Superior temporal gyrus (tissue), 1 donor: ENCODE data around the gene TMEM204.

Experiments used
- DNase-seq: peaks from one replicate; pipeline ENCODE4 v3.0.0-alpha.2; 2016; ENCODE audit errors: extremely low spot score

Gene TMEM204

DNA sequence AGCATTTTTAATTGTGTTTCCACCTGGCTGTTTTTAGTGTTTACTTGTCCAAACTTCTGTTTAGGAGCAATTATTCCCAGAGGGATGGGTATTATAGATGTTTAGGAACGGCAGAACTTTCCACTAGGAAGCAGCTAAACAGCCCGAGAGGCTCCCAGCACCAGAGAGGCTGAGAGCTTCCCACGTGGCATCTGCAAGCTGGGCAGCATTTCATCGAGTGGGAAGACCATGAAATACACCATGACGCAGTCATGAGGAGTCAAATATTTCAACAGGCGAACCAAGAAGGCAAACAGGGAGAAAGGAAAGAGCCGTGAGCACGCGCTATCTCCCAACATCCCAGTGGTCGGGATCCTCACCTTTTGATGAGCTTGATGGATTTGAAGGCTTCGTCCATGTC is 24.1 kb downstream of the TMEM204 start:
- DNase-seq = peak; percentile 15

DNA sequence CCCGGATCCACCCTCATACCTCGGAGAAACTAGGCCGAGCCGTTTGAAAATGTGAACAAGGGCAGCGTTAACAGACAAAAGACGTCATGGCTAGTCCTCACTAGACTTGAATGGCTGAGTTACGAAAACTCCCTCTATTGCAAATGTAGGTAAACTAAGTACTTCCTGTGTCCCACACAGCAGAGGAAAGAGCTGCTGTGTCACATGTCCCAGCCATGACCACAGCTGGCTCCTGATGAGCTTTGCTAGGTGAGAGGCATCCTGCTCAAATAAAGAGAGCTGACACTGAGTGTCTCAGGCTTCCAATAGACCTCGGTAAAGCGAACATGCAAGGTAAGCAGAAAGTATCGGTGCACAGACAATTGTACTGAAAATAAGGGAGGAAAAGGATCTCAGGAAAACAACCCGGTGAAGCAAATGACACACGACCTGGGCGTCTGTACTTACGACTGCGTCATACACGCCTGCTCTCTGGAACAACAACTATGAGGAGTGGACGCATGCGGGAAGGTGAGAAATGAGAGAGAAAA is 26.0 kb downstream of the TMEM204 start:
- DNase-seq = no peak

DNA sequence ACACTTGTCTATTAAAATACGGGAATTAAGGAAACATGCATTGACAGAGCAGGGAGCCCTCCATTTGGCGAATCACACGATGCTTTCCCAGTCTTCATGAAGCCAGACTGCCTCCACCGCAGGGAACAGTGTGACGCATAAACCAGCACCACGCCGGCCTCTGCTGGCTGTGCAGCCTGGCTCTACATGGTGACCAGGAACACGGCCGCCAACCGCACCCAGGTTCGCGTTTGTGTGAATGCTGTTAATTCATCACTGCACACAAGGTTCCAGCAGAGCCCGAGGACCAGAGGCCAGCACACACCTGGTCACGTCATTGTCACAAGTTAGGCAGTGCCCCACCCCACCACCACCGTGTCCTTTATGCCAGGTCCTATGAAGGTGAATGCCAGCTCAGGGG is 26.7 kb downstream of the TMEM204 start:
- DNase-seq = no peak

DNA sequence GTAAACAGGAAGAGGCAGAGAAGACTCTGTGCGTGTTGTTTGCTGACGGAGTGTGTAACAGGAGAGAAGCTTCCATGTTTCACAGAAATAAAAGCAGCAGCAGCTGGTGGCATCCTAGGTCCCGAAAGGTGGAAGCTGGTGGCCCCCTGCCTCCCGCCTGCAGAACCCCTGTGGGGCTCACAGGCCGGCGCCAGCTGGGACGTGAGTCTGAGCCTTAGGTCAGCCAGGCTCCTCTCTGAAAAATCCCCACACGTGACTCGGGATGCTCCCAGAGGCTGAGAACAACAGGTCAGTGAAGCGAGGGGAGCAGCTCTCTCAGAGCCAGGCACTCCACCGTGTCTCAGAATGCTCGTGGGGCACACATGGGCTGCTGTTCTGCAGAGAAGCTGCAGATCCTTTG is 27.4 kb downstream of the TMEM204 start:
- no peak for DNase-seq

DNA sequence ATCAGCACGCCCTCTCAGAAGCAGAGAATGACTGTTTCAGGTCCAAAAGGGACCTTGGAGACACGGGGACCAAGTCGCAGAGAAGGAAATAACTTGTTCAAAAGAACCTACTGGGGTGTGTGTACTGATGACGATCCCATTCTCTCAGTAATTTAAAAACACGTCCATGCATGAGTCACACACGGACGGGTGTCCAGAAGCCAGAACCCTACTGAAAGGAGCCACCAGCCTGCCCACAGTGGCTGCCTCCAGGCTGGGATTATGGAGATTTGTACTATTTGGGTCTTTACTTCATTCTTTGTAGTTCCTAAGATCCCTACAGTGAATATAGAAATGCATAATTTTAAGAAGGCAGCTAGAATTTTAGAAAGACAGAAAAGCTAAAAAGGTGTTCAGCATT is 27.8 kb downstream of the TMEM204 start:
- DNase-seq = no peak

DNA sequence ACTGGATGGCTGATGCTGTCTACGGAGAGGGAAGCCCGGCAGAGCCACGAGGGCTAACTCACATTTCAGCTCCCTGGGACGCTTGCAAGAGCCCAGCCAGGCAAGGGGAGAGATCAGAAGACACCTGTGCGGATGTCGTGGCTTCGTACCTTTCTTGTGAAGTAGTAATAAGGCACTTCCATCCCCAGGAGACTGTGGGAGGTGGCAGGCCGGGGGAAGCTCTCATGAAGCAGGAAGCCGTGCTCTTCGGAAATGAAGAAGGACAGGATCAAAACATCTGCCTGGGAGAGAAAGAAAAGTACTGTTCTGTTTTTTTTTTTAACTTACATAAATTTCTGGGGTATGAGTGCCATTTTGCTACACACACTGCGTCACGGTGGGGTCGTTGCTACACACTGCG is 28.4 kb downstream of the TMEM204 start:
- DNase-seq = no peak

DNA sequence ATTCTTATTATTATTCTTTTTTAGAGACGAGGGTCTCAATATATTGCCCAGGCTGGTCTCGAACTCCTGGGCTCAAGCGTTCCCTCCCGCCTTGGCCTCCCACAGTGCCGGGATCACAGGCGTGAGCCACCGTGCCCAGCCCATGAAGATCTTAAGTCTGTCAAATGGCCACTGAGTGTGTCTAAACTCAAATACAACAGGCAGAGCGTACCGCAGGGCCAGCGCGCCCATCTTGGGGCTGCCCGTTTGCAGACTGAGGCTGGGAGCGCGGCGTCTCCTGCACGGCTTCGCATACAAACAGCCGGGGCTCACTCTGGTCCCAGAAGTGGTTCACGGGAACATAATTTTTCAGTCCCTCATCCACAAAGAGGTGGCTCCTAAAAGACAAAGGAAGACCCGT is 30.3 kb downstream of the TMEM204 start:
- DNase-seq = no peak

DNA sequence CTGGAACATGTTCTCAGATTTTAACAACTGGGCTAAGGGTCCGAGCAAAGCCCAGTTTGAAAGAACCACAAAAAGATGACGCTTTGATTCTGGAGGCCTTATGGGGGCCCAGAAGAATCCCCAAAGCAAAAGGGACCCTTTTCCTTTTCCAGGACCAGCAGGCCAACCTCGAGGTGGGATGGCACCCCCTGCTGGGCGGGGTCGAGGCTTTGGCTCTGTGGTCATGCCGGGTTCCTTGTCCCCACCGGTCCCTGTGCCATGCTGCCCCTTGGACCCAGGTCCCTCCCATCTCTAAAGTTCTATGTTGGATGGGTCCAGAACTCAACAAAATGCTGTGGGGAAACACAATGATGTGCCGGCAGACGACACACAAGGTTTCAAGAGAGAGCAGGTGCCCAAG is 30.9 kb downstream of the TMEM204 start:
- no peak for DNase-seq

DNA sequence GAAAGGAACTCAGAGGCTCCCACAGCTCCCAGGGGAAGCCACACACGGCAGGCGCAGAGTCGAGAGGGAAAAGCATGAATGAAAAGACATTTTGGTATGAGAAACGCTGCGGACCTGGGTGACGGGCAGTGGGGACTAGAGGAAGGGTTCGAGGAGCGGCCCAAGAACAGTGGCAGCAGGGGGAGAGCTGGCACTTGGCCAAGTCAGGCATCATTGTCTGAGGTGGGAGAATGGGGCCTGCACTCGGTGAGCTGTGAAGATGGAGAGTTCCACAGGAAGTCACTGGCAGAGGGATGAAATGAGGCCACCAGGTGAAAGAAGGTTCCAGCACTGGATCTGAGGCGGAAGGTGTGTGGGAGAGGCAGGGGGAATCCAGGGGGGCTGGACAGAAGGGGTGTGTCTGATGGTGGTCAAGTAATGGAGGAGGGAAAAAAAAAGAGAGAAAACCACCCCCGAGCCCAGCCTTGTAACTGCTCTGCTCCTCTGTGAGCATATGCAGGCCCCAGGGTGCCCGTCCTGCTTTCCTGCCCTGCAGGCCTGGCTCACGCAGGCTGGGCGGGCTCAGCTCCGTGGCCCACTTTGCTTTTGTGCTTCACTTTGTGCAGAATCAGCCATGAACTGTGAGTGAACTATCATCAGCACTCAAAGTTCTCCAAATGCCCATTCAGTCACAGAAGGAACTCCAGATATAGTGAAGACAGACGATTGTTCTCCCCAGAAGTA is 31.8 kb downstream of the TMEM204 start:
- no peak for DNase-seq

DNA sequence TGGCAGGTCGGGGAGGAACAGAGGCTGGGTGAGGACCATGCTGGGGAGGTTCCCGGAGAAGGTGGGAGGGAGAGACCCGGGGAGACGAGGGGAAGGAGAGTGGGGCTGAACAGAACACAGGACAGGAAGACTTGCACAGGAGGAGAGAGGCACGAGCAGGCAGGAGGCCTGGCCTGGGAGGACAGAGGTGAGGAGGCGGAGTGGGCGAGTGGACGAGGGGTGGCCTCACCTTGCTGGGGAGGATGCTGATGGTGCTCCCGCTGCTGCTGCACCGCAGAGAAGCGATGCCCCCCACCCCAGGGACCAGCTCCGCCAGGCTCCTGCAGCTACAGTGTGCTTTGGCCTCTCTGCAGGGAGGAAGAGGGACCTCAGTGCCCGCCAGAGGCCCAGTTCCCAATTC is 34.5 kb downstream of the TMEM204 start:
- DNase-seq = no peak

DNA sequence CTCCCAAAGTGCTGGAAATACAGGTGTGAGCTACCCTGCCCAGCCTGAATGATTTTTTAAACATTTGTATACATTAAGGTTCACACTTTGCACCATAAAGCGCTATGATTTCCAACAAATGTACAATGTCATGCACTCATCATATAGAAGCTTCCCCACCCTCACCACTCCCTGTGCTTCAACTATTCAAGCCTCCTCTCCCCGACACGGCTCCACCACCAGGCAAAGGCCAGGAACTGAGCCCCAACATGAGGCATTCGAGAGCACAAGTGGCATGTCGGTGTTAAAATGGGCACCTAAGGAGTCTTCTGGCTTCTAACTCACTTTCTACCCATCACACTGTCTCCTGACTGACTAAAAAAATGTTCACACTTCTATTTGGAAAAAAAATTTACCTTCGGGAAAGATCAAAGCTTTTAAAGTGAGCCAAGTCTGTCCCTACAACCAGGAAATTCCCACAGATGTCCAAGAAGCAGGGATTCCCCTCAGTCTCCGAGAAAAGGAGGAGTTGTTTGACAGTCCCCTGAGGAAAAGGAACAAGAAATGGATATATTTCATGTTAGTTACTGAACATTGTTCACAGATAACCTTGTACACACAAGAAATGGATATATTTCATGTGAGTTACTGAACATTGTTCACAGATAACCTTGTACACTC is 37.7 kb downstream of the TMEM204 start:
- no peak for DNase-seq

DNA sequence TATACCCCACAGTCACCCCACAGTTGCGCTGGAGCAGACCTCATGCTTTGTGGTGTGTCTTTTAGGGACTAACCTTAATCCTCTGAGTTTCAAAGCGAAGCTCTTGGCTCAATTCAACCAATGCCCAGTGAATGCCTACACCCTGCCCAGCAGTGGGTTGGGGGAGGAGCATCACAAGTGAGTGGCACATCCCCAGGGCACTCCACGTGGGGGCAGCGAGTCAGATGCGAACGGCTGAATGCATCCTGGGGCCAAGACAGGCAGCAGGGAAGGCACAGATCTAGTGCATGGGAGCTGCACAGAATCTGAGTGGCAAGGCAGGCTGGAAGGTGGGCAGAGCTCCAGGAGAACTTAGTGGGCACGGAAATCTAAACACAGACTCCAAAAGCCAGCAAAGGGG is 39.2 kb downstream of the TMEM204 start:
- DNase-seq = no peak

DNA sequence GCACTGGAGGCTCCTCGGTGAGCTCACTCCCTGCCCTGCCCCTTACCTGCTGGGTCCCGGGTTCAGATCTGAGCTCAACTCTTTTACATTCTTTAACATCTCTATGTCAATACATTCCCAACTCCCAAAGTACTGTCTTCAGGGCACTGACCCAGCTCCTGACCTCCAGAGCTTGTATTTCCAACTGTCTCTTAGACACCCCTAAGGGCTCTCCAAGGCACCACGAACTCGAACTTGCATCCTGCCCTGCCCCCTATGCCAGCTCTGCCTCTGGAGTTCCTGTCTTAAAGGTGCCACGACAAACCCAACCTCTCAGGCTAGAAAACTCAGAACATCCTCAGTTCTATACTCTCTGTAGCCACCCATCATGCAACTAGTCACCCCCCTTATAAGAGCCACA is 39.8 kb downstream of the TMEM204 start:
- DNase-seq = no peak

DNA sequence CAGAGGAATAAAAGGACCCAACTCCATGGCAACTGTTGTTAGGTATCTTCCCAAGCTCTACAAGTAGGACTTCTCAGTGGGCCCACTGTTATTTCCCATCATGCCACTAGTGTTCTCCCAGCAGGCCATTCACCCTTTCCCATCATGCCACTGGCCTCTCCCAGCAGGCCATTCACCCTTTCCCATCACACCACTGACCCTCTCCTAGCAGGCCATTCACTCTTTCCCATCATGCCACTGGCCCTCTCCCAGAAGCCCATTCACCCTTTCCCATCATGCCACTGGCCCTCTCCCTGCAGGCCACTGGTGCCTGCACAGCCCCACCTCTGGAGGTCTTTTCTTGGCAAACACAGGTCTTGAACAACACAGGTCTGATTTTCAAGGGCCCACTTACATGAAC is 42.1 kb downstream of the TMEM204 start:
- DNase-seq = no peak

DNA sequence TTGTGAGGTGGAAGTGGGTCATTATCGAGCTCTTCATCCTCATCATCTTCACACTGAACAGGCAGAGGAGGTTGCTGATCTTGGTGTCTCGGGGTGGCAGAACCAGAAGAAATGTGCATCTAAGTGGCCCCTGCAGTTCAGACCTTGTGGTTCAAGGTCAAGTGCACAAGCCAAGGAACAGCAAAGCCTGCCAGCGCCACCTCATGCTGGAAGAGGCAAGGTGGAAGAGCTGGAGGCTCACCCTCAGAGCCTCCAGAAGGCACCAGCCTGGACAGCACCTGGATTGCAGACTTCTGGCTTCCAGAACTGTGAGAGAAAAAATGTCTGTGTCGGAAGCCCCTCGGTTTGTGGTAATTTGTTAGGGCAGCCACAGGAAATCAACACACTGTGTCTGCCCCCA is 45.7 kb downstream of the TMEM204 start:
- DNase-seq = no peak

DNA sequence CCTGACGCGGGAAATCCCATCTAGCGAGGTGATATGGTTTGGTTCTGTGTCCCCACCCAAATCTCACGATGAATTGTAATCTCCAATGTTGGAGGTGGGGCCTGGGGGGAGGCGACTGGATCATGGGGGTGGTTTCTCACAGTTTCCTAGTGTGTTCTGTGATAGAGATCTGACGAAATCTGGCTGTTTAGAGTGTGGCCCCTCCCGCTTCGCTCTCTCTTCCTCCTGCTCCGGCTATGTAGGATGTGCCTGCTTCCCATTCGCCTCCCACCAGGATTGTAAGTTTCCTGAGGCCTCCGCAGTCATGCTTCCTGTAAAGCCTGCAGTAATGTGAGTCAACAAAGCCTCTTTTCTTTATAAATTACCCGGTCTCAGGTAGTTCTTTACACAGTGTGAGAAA is 46.8 kb downstream of the TMEM204 start:
- DNase-seq = no peak

DNA sequence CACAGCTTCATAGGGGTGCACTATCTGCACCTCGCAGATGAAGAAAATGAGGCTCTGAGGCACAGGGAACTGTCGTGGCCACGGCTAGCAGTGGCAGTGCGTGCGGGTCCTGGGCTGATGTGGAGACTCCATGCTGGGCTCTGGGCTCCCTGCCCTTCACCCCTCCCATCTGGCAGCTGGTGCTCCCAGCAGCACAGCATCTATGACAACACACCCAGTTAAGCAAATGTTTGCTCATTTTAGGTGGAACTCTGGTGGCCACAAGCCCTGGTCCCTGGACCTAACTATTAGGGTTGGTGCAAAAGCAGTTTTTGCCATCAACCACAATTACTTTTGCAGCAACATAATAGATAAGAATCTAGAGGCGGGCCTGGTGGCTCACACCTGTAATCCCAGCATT is 47.5 kb downstream of the TMEM204 start:
- no peak for DNase-seq

DNA sequence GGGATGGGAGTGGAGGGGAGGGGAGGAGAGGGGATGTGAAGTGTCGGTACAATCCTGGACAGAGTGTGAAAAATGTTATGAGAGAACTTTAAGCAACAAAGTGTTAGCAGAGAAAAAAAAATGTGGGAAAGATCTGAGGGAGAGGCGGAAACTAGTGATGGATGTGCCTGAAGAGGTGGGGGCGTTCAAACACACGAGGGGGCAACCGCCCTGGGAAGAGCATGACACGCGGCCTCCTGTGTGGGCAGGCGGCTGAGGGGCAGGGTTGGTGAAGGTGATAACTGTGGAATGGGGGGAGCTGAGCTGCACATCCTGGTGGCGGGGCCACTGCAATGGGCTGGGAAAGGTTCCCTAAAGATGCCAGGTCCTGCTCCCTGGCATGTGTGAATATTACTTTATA is 48.3 kb downstream of the TMEM204 start:
- no peak for DNase-seq

DNA sequence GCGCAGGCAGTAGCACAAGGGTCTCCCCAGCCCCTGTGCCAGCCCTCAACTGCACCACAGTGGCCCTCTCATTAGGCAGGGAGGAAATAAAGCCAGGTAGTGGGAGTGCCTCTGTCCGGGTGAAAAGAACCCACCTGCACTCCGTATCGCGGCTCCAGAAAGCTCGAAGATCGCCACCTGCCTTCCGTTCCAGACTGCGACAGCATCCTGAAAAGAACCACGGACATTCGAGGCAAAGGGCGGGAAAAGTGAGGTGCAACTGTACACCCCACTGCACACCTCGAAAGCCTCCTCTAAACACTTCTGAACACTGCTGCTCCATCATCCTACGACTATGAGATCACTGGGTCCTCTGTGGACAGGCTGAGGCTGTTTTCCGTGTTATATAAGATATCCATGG is 49.7 kb downstream of the TMEM204 start:
- DNase-seq = no peak

DNA sequence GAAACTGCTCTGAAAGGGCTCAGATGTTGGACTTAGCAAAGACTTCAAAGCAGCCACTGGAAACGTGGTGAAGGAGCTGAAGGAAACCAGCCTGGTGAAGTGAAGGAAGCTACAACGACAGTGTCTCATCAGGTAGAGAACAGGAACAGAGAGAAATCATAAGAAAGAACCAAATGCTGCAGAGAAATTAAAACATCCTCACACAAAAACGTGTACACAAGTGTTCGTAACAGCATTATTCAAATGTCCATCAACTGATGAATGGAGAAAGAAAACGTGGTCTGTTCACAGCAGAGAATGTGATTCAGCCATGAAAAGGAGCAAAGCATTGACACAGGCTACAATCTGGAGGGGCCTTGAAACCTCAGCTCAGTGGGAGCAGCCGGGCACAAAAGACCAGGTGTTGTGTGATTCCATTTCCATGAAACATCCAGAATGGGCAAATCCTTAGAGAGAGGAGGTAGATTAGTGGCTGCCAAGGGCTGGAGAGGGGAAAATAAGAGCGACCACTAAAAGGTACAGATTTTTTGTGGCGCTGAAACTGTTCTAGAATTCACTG is 51.5 kb downstream of the TMEM204 start:
- DNase-seq = no peak

DNA sequence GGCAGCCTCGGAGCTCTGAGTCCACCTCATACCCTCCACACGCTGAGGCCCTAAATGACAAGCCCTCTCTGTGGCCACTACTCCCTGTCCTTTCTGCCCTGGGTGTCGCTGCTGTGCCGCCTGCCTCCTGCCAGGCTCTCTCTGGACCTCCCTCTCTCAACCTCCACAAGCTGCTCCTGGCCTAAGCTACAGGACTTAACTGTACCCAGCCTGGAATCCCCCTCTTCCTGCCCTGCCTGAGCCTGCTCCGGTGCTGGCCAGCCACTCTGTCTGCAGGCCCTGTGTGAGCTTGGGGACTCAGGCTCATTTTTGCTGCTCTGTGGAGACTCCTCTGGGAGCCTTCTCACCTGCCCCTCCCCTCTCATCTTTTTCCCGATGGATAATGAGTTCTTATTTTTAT is 56.9 kb downstream of the TMEM204 start:
- no peak for DNase-seq

DNA sequence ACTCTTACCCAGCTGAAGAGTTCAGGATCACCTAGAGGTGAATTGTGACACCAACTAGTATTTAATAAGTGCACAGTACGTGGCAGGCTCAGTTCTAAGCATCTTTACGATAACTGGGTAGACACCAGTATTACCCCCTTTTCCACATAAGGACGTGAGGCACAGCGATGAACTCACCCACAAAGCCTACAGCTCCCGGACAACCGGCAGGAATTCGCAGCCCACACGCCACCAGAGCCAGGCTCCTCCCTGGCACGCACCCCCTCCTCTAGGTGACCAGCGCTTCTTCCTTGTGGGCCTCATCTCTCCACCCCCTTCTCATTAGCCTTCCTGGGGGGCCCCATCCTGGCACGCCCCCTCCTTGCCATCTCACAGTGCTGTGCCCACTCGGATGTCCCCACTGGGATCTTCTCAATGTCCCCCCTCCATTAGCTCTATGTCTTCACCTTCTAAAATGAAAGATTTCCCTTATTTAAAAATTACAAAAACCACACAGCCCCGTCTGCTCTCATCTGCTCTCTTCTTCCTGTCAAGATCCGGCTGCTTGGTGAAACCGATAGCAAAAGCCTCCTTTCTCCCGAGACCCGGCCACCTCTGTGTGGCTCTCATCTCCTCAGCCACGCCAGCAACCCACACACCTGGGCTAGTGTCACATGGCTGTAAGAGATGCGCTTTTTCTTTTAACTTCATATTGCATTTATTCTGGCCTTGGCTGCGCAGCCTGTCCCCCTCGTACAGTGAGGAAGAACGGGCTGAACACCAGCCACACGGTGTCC is 57.7 kb downstream of the TMEM204 start:
- no peak for DNase-seq
